ENCODE results near the gene FAF2. TPM values are rescaled to one million over a fixed set of nuclear protein-coding genes. Genes with fewer than 3 reads are reported as not detected.

The FAF2 gene
- total RNA-seq, 1 experiment from 2014 or later: 32.9 TPM

- no peak overlapping the region for H3K4me3 Mint-ChIP-seq
- H3K27me3 Mint-ChIP-seq (ENCODE audit: low read depth): no peaks in the 10 kb centered on the region
- H3K27ac Mint-ChIP-seq: no peak overlapping the region
- ATAC-seq (no peak), DNase-seq (ENCODE audit: low spot score) (no peak)
- ChIA-PET CTCF (no interaction called here), POLR2A (no interaction called here)
- peaks cover 73% of the 10 kb centered on the region for H3K36me3 Mint-ChIP-seq
- H3K9me3 Mint-ChIP-seq: no peaks in the 10 kb centered on the region
- no peak for TF ChIP-seq CBFB (CRISPR knock-in tag; IDR thresholded peaks at IDR 0.05; ENCODE audit: low read depth)
- TF ChIP-seq ZNF263 (CRISPR knock-in tag; IDR thresholded peaks at IDR 0.05; ENCODE audit: low read depth): no peak
- no peaks in the 10 kb centered on the region for H3K4me1 Mint-ChIP-seq
Measured at GRCh38 chr5:176497852-176498251, 49.7 kb downstream of the FAF2 start.

- Mint-ChIP-seq H3K9me3 (no peaks in the 10 kb centered on the region), H3K36me3 (peaks cover 71% of the 10 kb centered on the region), H3K27ac (no peak overlapping the region), H3K4me3 (no peak overlapping the region), H3K27me3 (ENCODE audit: low read depth) (no peaks in the 10 kb centered on the region), H3K4me1 (no peaks in the 10 kb centered on the region)
- POLR2A ChIA-PET: no interaction called here
- CTCF ChIA-PET: no interaction called here
- DNase-seq (ENCODE audit: low spot score) (no peak), ATAC-seq (no peak)
- TF ChIP-seq E2F5 (CRISPR knock-in tag; IDR thresholded peaks at IDR 0.05): no peak
- no peak for TF ChIP-seq JAZF1 (CRISPR knock-in tag; IDR thresholded peaks at IDR 0.05)
- TF ChIP-seq ZNF423 (CRISPR knock-in tag; IDR thresholded peaks at IDR 0.05): no peak
- TF ChIP-seq ZNF121 (CRISPR knock-in tag; IDR thresholded peaks at IDR 0.05): no peak
- no peak for TF ChIP-seq NFYB (CRISPR knock-in tag; conservative IDR thresholded peaks at IDR 0.05; ENCODE audit: low read depth)
- TF ChIP-seq ZNF219 (CRISPR knock-in tag; IDR thresholded peaks at IDR 0.05; ENCODE audit: borderline replicate concordance): no peak
Measured at GRCh38 chr5:176499273-176499672, 51.1 kb downstream of the FAF2 start.

- no peaks in the 10 kb centered on the region for H3K9me3 Mint-ChIP-seq
- DNase-seq (ENCODE audit: low spot score) (no peak), ATAC-seq (no peak)
- H3K27ac Mint-ChIP-seq: no peak overlapping the region
- TF ChIP-seq NFATC4 (CRISPR knock-in tag; IDR thresholded peaks at IDR 0.05) (no peak), CTCF (IDR thresholded peaks at IDR 0.05) (no peak), RELA (CRISPR knock-in tag; IDR thresholded peaks at IDR 0.05; ENCODE audit: borderline replicate concordance) (no peak), AR (CRISPR knock-in tag; IDR thresholded peaks at IDR 0.05) (no peak), FOXP1 (CRISPR knock-in tag; IDR thresholded peaks at IDR 0.05; ENCODE audit: borderline replicate concordance) (no peak), E2F1 (CRISPR knock-in tag; IDR thresholded peaks at IDR 0.05) (no peak), ATF6 (CRISPR knock-in tag; IDR thresholded peaks at IDR 0.05) (no peak), ERG (CRISPR knock-in tag; IDR thresholded peaks at IDR 0.05) (no peak), ZNF219 (CRISPR knock-in tag; IDR thresholded peaks at IDR 0.05; ENCODE audit: borderline replicate concordance) (no peak), MAX (CRISPR knock-in tag; IDR thresholded peaks at IDR 0.05) (no peak), IRF2 (CRISPR knock-in tag; IDR thresholded peaks at IDR 0.05; ENCODE audit: borderline replicate concordance, low read depth) (no peak), SMAD3 (CRISPR knock-in tag; IDR thresholded peaks at IDR 0.05; ENCODE audit: borderline replicate concordance) (no peak), IRF1 (CRISPR knock-in tag; IDR thresholded peaks at IDR 0.05) (no peak)
- ChIA-PET POLR2A (no interaction called here), CTCF (no interaction called here)
- no peaks in the 10 kb centered on the region for H3K27me3 Mint-ChIP-seq (ENCODE audit: low read depth)
- peaks cover 76% of the 10 kb centered on the region for H3K36me3 Mint-ChIP-seq
- H3K4me3 Mint-ChIP-seq: no peak overlapping the region
- H3K4me1 Mint-ChIP-seq: no peaks in the 10 kb centered on the region
Measured at GRCh38 chr5:176500511-176500910, 52.3 kb downstream of the FAF2 start.
